ENCODE measurements around the gene SKIC2.
"Not testable (repeated sequence)": the region's sequence is repeated elsewhere in the genome, so short reads cannot be mapped to it uniquely, and the experiment has no call there.

GRCh38 chr6:31909298-31909697 lies 49.7 kb upstream of the SKIC2 start:
- not testable (repeated sequence) for TF ChIP-seq CTCF (IDR thresholded peaks at IDR 0.05; ENCODE audit: low read length); EZH2 (IDR thresholded peaks at IDR 0.05; ENCODE audit: borderline replicate concordance, low read length)
